Raji (cell line): ENCODE data around the gene NOS1AP.

ENCODE experiments used
- POLR2A ChIP-seq: IDR thresholded peaks from 2 replicates; pipeline ENCODE4 v1.6.1; 2011; ENCODE audit warnings: low read depth, low read length, control low read depth; ENCODE audit not compliant: insufficient read depth

Gene NOS1AP

GRCh38 chr1:162219461-162219860 lies 150.0 kb downstream of the NOS1AP start:
- no peak for TF ChIP-seq POLR2A

GRCh38 chr1:162220009-162220539 lies 150.6 kb downstream of the NOS1AP start:
- TF ChIP-seq POLR2A = no peak

- no peak for TF ChIP-seq POLR2A
Measured at GRCh38 chr1:162222014-162222413, 152.5 kb downstream of the NOS1AP start.

- no peak for TF ChIP-seq POLR2A
Measured at GRCh38 chr1:162222730-162223129, 153.2 kb downstream of the NOS1AP start.

- TF ChIP-seq POLR2A = no peak
Measured at GRCh38 chr1:162223488-162223887, 154.0 kb downstream of the NOS1AP start.

GRCh38 chr1:162224267-162224666 lies 154.8 kb downstream of the NOS1AP start:
- no peak for TF ChIP-seq POLR2A

- no peak for TF ChIP-seq POLR2A
Measured at GRCh38 chr1:162228586-162228985, 159.1 kb downstream of the NOS1AP start.

GRCh38 chr1:162229549-162229948 lies 160.1 kb downstream of the NOS1AP start:
- TF ChIP-seq POLR2A = no peak

- no peak for TF ChIP-seq POLR2A
Measured at GRCh38 chr1:162230096-162230495, 160.6 kb downstream of the NOS1AP start.

GRCh38 chr1:162230517-162230916 lies 161.0 kb downstream of the NOS1AP start:
- no peak for TF ChIP-seq POLR2A

- TF ChIP-seq POLR2A = no peak
Measured at GRCh38 chr1:162232034-162232711, 162.7 kb downstream of the NOS1AP start.

- TF ChIP-seq POLR2A = no peak
Measured at GRCh38 chr1:162233066-162233465, 163.6 kb downstream of the NOS1AP start.

- TF ChIP-seq POLR2A = no peak
Measured at GRCh38 chr1:162233937-162234336, 164.4 kb downstream of the NOS1AP start.

GRCh38 chr1:162234571-162234970 lies 165.1 kb downstream of the NOS1AP start:
- no peak for TF ChIP-seq POLR2A

- TF ChIP-seq POLR2A = no peak
Measured at GRCh38 chr1:162235241-162235800, 165.8 kb downstream of the NOS1AP start.

GRCh38 chr1:162236201-162236600 lies 166.7 kb downstream of the NOS1AP start:
- no peak for TF ChIP-seq POLR2A

- TF ChIP-seq POLR2A = no peak
Measured at GRCh38 chr1:162236618-162237017, 167.1 kb downstream of the NOS1AP start.
